OCI-LY3 (cell line): Measurements from ENCODE around the gene RAB43.

ENCODE experiments used
- H2AFZ ChIP-seq: fragments of 200-600, 300-600 bp; shearing (Covaris generic); 2 replicates; pipeline ENCODE4 v1.6.0; 2014; ENCODE audit warnings: antibody characterized with exemption, low read depth, low read length
- H3K27ac ChIP-seq: fragments of 200-600, 300-600 bp; sonication (generic); 2 replicates; pipeline ENCODE4 v1.5.1; 2014; ENCODE audit warnings: mild to moderate bottlenecking, low read length, moderate library complexity, mixed read lengths
- H3K27me3 ChIP-seq: fragments of 200-600, 300-600 bp; sonication (generic); 2 replicates; pipeline ENCODE4 v1.6.1; 2014; ENCODE audit warnings: low read depth, low read length, mixed read lengths
- H3K36me3 ChIP-seq: fragments of 200-600, 300-600 bp; sonication (generic); replicated peaks from 2 replicates; pipeline ENCODE3; 2014; ENCODE audit warnings: low read depth, low read length, mixed read lengths
- H3K4me1 ChIP-seq: fragments of 300-600, 200-600 bp; sonication (generic); 2 replicates; pipeline ENCODE4 v1.6.1; 2014; ENCODE audit warnings: low read length, mixed read lengths
- H3K4me2 ChIP-seq: fragments of 200-600, 300-600 bp; sonication (generic); 2 replicates; pipeline ENCODE4 v1.6.1; 2014; ENCODE audit warnings: low read length, mixed read lengths
- H3K4me3 ChIP-seq: fragments of 300-600, 200-600 bp; sonication (generic); 2 replicates; pipeline ENCODE4 v1.5.1; 2014; ENCODE audit warnings: antibody characterized with exemption, mild to moderate bottlenecking, low read length, moderate library complexity
- H3K79me2 ChIP-seq: fragments of 300-600, 200-600 bp; shearing (Covaris generic); 2 replicates; pipeline ENCODE4 v1.6.1; 2014; ENCODE audit warnings: mild to moderate bottlenecking, low read length, mixed read lengths
- H3K9ac ChIP-seq: fragments of 300-600, 200-600 bp; shearing (Covaris generic); 2 replicates; pipeline ENCODE4 v1.6.0; 2014; ENCODE audit warnings: mild to moderate bottlenecking, low read length, moderate library complexity
- H3K9me3 ChIP-seq: fragments of 200-600, 300-600 bp; shearing (Covaris generic); 2 replicates; pipeline ENCODE4 v1.6.1; 2014; ENCODE audit warnings: low read length, mixed read lengths; ENCODE audit not compliant: insufficient read depth
- H4K20me1 ChIP-seq: fragments of 200-600, 300-600 bp; sonication (generic); 2 replicates; pipeline ENCODE4 v1.6.1; 2016; ENCODE audit warnings: low read length, mixed read lengths; ENCODE audit not compliant: insufficient read depth
- CTCF ChIP-seq: fragments of 200-600, 300-600 bp; sonication (generic); IDR thresholded peaks from 2 replicates; pipeline ENCODE4 v1.5.1; 2014; ENCODE audit warnings: antibody characterized with exemption, low read length, low read depth
- EZH2phosphoT487 ChIP-seq: fragments of 200-600 bp; shearing (Covaris generic); IDR thresholded peaks from 2 replicates; pipeline ENCODE4 v1.6.1; 2018; ENCODE audit warnings: antibody characterized with exemption, mixed run types, low read depth

RAB43 gene

GRCh38 chr3:129065016-129065719 is 56.4 kb downstream of the RAB43 start:
- no peaks in the 10 kb centered on the region for H3K27me3 ChIP-seq
- H3K36me3 ChIP-seq, result no peaks in the 10 kb centered on the region
- no peak overlapping the region for H3K4me2 ChIP-seq
- TF ChIP-seq EZH2phosphoT487 (no peak), CTCF (no peak)
- H3K4me3 ChIP-seq, result no peak overlapping the region
- H4K20me1 ChIP-seq, result no peaks in the 10 kb centered on the region
- no peaks in the 10 kb centered on the region for H3K4me1 ChIP-seq
- H2AFZ ChIP-seq, result no peak overlapping the region
- no peaks in the 10 kb centered on the region for H3K9me3 ChIP-seq
- no peak overlapping the region for H3K9ac ChIP-seq
- no peaks in the 10 kb centered on the region for H3K79me2 ChIP-seq
- no peak overlapping the region for H3K27ac ChIP-seq

- H3K36me3 ChIP-seq, result no peaks in the 10 kb centered on the region
- no peak overlapping the region for H3K27ac ChIP-seq
- H3K9ac ChIP-seq, result no peak overlapping the region
- no peaks in the 10 kb centered on the region for H3K4me1 ChIP-seq
- H4K20me1 ChIP-seq, result no peaks in the 10 kb centered on the region
- no peak overlapping the region for H2AFZ ChIP-seq
- no peaks in the 10 kb centered on the region for H3K27me3 ChIP-seq
- no peaks in the 10 kb centered on the region for H3K9me3 ChIP-seq
- TF ChIP-seq EZH2phosphoT487 (no peak), CTCF (no peak)
- no peak overlapping the region for H3K4me3 ChIP-seq
- H3K4me2 ChIP-seq, result no peak overlapping the region
- no peaks in the 10 kb centered on the region for H3K79me2 ChIP-seq
These were observed 57.6 kb downstream of the RAB43 start for GRCh38 chr3:129063841-129064482.

GRCh38 chr3:129063091-129063640 is 58.4 kb downstream of the RAB43 start:
- Histone ChIP-seq H3K9me3 (no peaks in the 10 kb centered on the region), H3K9ac (no peak overlapping the region), H3K27ac (no peak overlapping the region), H3K79me2 (no peaks in the 10 kb centered on the region), H3K4me1 (no peaks in the 10 kb centered on the region), H2AFZ (no peak overlapping the region), H3K4me3 (no peak overlapping the region), H3K27me3 (peaks cover 3% of the 10 kb centered on the region; the same call in 1 of the 2 replicates), H4K20me1 (no peaks in the 10 kb centered on the region), H3K36me3 (no peaks in the 10 kb centered on the region), H3K4me2 (no peak overlapping the region)
- TF ChIP-seq CTCF (no peak), EZH2phosphoT487 (no peak)
